Activated B cell treated with CpG ODN at 0.5 μM for 24 hours (primary cell): ENCODE data around the gene ARHGEF38. TPM values are rescaled to one million over a fixed set of nuclear protein-coding genes. Genes with fewer than 3 reads are reported as not detected.

Experiments used
- ATAC-seq: fragments of 200-7000 bp; cut with Tn5 transposase; one replicate; pipeline ENCODE4 v1.10.0; 2021; ENCODE audit warnings: low read depth, mild to moderate bottlenecking, moderate library complexity
- CTCF ChIA-PET: fragments of 350-600 bp; sonication (Branson Sonifier 250); formaldehyde crosslinking; loops from one replicate; lab custom pipeline; 2021; ENCODE audit warnings: antibody characterized with exemption; lab: Charles Lee
- POLR2A ChIA-PET: fragments of 350-600 bp; sonication (Branson Sonifier 250); formaldehyde crosslinking; loops from one replicate; lab custom pipeline; 2021; ENCODE audit warnings: antibody characterized with exemption; lab: Charles Lee
- DNase-seq: peaks from one replicate; pipeline ENCODE4 v3.0.0; 2022
- H3K27ac Mint-ChIP-seq: one replicate; pipeline ENCODE4 v1.8.0; 2020; ENCODE audit warnings: mixed read lengths
- H3K27me3 Mint-ChIP-seq: one replicate; pipeline ENCODE4 v1.8.0; 2021; ENCODE audit warnings: mixed read lengths
- H3K36me3 Mint-ChIP-seq: one replicate; pipeline ENCODE4 v1.8.0; 2021; ENCODE audit warnings: low read depth, mixed read lengths
- H3K4me1 Mint-ChIP-seq: one replicate; pipeline ENCODE4 v1.8.0; 2021; ENCODE audit warnings: mixed read lengths
- H3K4me3 Mint-ChIP-seq: one replicate; pipeline ENCODE4 v1.8.0; 2020; ENCODE audit warnings: mild to moderate bottlenecking, mixed read lengths
- H3K9me3 Mint-ChIP-seq: one replicate; pipeline ENCODE4 v1.8.0; 2020; ENCODE audit warnings: mixed read lengths
- CTCF ChIP-seq: fragments of 200-600 bp; IDR thresholded peaks from one replicate; pipeline ENCODE4 v1.8.0; 2022; ENCODE audit warnings: antibody characterized with exemption, mild to moderate bottlenecking
- intact Hi-C: fragments of 100-400 bp; cut with micrococcal nuclease; formaldehyde crosslinking; loops from one replicate; pipeline ENCODE4 v1.15.1; 2024
- total RNA-seq: library from RNA; stranded (reverse); gene quantifications from 2 replicates; pipeline ENCODE4 v1.2.3, GENCODE V29; 2022

The ARHGEF38 gene
- total RNA-seq, 1 donor from 2014 or later: not detected

GRCh38 chr4:105598052-105598451 lies 45.6 kb downstream of the ARHGEF38 start:
- no peak for ATAC-seq
- ChIA-PET POLR2A (no interaction called here), CTCF (no interaction called here)
- H3K4me1 Mint-ChIP-seq: peaks cover 5% of the 10 kb centered on the region
- H3K36me3 Mint-ChIP-seq: no peaks in the 10 kb centered on the region
- intact Hi-C loops: no loop called here
- no peaks in the 10 kb centered on the region for H3K9me3 Mint-ChIP-seq
- no peak overlapping the region for H3K27ac Mint-ChIP-seq
- peaks cover 3% of the 10 kb centered on the region for H3K27me3 Mint-ChIP-seq
- DNase-seq: no peak
- H3K4me3 Mint-ChIP-seq: no peak overlapping the region
- TF ChIP-seq CTCF: no peak

GRCh38 chr4:105598787-105599186 lies 46.4 kb downstream of the ARHGEF38 start:
- Mint-ChIP-seq H3K4me3 (no peak overlapping the region), H3K27me3 (peaks cover 5% of the 10 kb centered on the region), H3K36me3 (no peaks in the 10 kb centered on the region), H3K4me1 (peaks cover 5% of the 10 kb centered on the region), H3K9me3 (no peaks in the 10 kb centered on the region), H3K27ac (no peak overlapping the region)
- ChIA-PET POLR2A (no interaction called here), CTCF (no interaction called here)
- no peak for DNase-seq
- intact Hi-C loops: no loop called here
- TF ChIP-seq CTCF: no peak
- no peak for ATAC-seq

GRCh38 chr4:105599482-105599881 lies 47.1 kb downstream of the ARHGEF38 start:
- no peak for TF ChIP-seq CTCF
- ATAC-seq: no peak
- Mint-ChIP-seq H3K27ac (no peak overlapping the region), H3K4me3 (no peak overlapping the region), H3K4me1 (peaks cover 3% of the 10 kb centered on the region), H3K9me3 (no peaks in the 10 kb centered on the region), H3K27me3 (peaks cover 5% of the 10 kb centered on the region), H3K36me3 (no peaks in the 10 kb centered on the region)
- ChIA-PET CTCF (no interaction called here), POLR2A (no interaction called here)
- no peak for DNase-seq
- intact Hi-C loops: no loop called here

- no peak for DNase-seq
- CTCF ChIA-PET: no interaction called here
- H3K9me3 Mint-ChIP-seq: no peaks in the 10 kb centered on the region
- H3K4me3 Mint-ChIP-seq: no peak overlapping the region
- POLR2A ChIA-PET: no interaction called here
- H3K27me3 Mint-ChIP-seq: peaks cover 5% of the 10 kb centered on the region
- intact Hi-C loops: no loop called here
- no peak for ATAC-seq
- no peaks in the 10 kb centered on the region for H3K4me1 Mint-ChIP-seq
- no peak overlapping the region for H3K27ac Mint-ChIP-seq
- no peaks in the 10 kb centered on the region for H3K36me3 Mint-ChIP-seq
- TF ChIP-seq CTCF: no peak
These were observed 47.7 kb downstream of the ARHGEF38 start for GRCh38 chr4:105599932-105600655.

- no peak for DNase-seq
- POLR2A ChIA-PET: no interaction called here
- H3K27ac Mint-ChIP-seq: no peak overlapping the region
- CTCF ChIA-PET: no interaction called here
- H3K4me1 Mint-ChIP-seq: no peaks in the 10 kb centered on the region
- peaks cover 5% of the 10 kb centered on the region for H3K27me3 Mint-ChIP-seq
- no peak for TF ChIP-seq CTCF
- intact Hi-C loops: no loop called here
- no peaks in the 10 kb centered on the region for H3K9me3 Mint-ChIP-seq
- no peaks in the 10 kb centered on the region for H3K36me3 Mint-ChIP-seq
- H3K4me3 Mint-ChIP-seq: no peak overlapping the region
- ATAC-seq: no peak
These were observed 48.5 kb downstream of the ARHGEF38 start for GRCh38 chr4:105600951-105601350.
